ES-I3 (cell line): Measurements from ENCODE around the gene PLXNA4.
A peak's percentile ranks its signal among the peaks of the same experiment; 100 is the strongest.

Source experiments
- H3K36me3 ChIP-seq: 2 replicates; pipeline ENCODE4 v1.6.1; 2013; ENCODE audit warnings: mild to moderate bottlenecking, low read length, control low read depth, moderate library complexity; ENCODE audit not compliant: insufficient read depth
- H3K4me1 ChIP-seq: 2 replicates; pipeline ENCODE4 v1.6.1; 2013; ENCODE audit warnings: mild to moderate bottlenecking, control low read depth, low read length; ENCODE audit not compliant: insufficient read depth
- H3K9ac ChIP-seq: 2 replicates; pipeline ENCODE4 v1.6.1; 2013; ENCODE audit warnings: low read depth, mild to moderate bottlenecking, low read length, moderate library complexity
- H3K9me3 ChIP-seq: 2 replicates; pipeline ENCODE4 v1.6.1; 2013; ENCODE audit warnings: mild to moderate bottlenecking, low read length, moderate library complexity; ENCODE audit not compliant: control insufficient read depth, insufficient read depth

PLXNA4 gene

DNA sequence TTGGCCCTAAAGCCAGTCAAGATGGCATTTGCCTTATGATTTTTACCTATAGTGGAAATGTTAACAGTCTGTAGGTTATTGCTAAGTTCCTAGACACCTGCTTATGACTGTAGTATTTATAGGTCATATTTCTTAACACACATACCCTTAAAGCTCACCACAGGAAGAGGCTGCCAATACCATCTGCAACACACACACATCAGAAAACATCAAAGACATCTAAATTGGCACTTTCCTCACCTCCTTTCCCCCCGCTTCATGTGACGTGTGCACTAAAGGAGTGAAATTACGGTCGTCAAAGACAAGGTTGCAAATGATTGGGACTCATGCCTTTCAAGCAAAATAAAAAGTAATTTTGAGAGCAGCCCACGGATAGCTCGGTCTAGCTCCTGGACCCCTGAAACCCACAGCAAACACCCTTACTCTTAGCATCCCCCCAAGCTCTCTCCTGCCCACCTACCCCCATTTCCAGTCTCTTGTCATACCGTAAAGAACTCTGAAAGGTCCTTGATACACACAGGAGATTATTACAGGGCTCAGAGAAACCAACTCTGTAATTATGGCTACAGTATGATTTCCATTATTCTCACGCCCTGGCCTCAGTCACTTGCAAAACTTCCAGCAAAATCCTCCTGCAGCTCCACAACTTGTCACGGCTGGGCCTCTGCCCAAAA is 90.5 kb downstream of the PLXNA4 start:
- Histone ChIP-seq H3K36me3 (no peaks in the 10 kb centered on the region), H3K9ac (no peak overlapping the region)

DNA sequence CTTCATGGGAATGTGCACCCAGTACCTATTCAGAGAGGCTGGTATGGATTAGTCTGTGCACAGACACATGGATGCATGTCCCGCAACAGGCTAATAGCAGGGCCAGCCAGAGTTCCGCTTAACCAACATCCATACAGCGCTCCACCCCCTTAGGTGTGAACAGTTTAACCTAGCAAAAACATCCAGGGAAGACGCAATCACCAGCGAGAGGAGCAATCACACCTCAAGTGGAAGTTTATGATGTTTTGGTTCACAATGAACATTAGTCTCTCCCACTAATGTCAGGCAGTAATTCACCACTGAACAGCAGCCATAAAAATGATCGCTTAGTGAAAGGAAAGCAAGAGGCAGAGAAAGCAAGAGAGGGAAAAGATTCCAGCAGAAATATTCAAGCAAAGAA is 91.1 kb downstream of the PLXNA4 start:
- Histone ChIP-seq H3K9ac (no peak overlapping the region), H3K36me3 (no peaks in the 10 kb centered on the region), H3K4me1 (no peaks in the 10 kb centered on the region), H3K9me3 (no peaks in the 10 kb centered on the region)

More for the DNA sequence above, 90.5 kb downstream of the PLXNA4 start:
- H3K4me1 ChIP-seq: no peaks in the 10 kb centered on the region
- H3K9me3 ChIP-seq: no peaks in the 10 kb centered on the region

- Histone ChIP-seq H3K9ac (no peak overlapping the region), H3K36me3 (no peaks in the 10 kb centered on the region), H3K4me1 (no peaks in the 10 kb centered on the region), H3K9me3 (no peaks in the 10 kb centered on the region)
Observed at GRCh38 chr7:132482866-132483265, 93.4 kb downstream of the PLXNA4 start.

GRCh38 chr7:132480534-132480933 is 95.7 kb downstream of the PLXNA4 start:
- H3K4me1 ChIP-seq: peaks cover 6% of the 10 kb centered on the region; the same call in 1 of the 2 replicates
- no peaks in the 10 kb centered on the region for H3K36me3 ChIP-seq
- no peak overlapping the region for H3K9ac ChIP-seq
- H3K9me3 ChIP-seq: no peaks in the 10 kb centered on the region

DNA sequence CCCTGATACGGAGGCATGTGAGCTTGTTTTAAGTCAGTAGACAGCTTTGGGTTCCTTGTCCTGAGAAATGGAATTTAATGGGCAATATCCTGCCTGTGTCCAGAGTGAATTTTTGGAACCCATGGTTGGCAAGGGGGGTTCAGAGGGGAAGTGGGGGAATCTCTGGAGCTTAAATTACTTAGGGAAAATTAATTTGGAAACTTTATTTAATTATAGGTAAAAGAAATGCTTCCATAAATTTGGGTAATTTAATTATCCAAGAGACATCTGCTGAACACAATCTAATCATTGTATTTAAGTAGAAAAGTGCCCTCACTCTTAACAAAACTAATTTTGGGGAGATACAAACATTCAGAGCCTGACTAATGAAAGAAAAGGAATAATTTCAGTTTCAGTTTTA is 99.7 kb downstream of the PLXNA4 start:
- Histone ChIP-seq H3K4me1 (peaks cover 12% of the 10 kb centered on the region), H3K9ac (no peak overlapping the region), H3K9me3 (no peaks in the 10 kb centered on the region), H3K36me3 (no peaks in the 10 kb centered on the region)

DNA sequence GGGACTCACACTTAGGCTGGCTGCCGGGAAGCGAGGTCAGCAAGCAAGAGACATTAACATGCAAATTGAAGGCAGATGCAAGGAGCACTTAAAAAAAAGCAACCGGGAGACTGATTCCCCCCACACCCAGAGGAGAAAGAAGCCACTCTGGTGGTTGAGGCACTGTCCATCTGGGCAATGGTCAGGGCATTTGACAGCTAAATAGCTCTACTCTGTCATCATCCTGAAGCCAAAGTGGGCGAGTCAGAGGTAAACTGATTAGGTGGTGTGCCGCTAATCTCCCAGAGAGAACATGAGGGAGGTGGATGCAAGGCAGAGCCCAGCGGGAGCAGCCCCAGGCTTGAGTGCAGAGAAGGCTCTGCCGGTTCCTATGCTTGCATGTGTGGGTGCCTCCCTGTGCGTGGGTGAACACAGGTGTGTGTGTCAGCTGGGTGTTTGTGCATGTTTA is 100.6 kb downstream of the PLXNA4 start:
- Histone ChIP-seq H3K36me3 (no peaks in the 10 kb centered on the region), H3K9me3 (no peaks in the 10 kb centered on the region), H3K4me1 (peaks cover 12% of the 10 kb centered on the region), H3K9ac (peak overlapping the region; percentile 18; the same call in 1 of the 2 replicates)

DNA sequence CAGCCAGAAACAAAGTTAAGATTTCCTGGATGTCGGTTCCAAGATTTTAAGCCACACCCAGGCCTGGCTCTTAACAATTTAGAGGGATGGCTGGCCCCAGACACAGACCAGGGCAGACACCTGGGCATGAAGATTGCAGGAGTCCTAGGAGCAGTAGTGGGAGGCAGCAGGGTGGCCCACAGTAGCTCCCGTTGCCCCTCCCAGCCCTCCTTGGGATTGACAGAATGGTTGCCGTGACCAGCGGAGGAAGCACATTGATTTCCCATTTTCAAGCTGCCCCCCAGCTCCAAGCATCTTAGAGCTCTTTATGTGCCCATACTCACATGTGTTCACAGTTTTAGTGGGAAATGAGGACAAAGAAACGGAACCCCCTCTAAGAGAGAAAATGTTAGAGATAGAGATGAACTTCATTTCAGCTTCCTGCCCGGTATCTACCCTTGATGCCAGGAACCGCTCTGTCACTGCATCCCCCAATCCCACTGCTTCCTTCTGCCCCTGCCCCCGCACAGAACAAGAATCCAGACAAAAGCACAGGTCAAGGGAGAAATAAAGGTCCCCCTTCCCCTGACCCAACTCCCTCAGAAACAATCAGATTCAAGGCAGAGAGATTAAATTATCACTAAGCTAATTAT is 101.1 kb downstream of the PLXNA4 start:
- H3K9ac ChIP-seq: peak overlapping the region; percentile 18; the same call in 1 of the 2 replicates
- H3K36me3 ChIP-seq: no peaks in the 10 kb centered on the region
- H3K4me1 ChIP-seq: peaks cover 12% of the 10 kb centered on the region
- no peaks in the 10 kb centered on the region for H3K9me3 ChIP-seq

- Histone ChIP-seq H3K36me3 (no peaks in the 10 kb centered on the region), H3K9ac (no peak overlapping the region)
Observed at GRCh38 chr7:132472463-132473120, 103.7 kb downstream of the PLXNA4 start.

GRCh38 chr7:132471515-132471914 is 104.8 kb downstream of the PLXNA4 start:
- Histone ChIP-seq H3K36me3 (no peaks in the 10 kb centered on the region), H3K9me3 (no peaks in the 10 kb centered on the region), H3K4me1 (peaks cover 12% of the 10 kb centered on the region), H3K9ac (no peak overlapping the region)

More at GRCh38 chr7:132472463-132473120, 103.7 kb downstream of the PLXNA4 start:
- Histone ChIP-seq H3K4me1 (peaks cover 12% of the 10 kb centered on the region), H3K9me3 (no peaks in the 10 kb centered on the region)

DNA sequence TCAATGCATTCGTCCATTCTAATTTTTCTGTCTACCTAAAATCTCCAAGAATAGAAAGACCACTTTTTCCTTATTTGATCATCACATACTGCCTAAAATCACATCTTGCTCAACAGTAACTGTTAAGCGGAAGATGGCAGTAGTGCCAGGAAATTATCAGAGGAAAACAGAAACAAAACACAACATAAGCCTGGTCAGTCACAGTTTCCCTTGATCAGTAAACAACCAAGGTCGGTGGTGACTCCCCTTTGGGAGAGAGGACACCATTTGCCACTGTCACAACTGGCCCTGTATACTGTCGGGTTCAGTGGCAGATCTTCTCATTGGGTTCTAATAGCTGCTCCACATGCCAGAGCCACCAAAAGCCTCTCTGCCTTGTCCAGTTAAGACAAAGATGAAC is 106.6 kb downstream of the PLXNA4 start:
- no peaks in the 10 kb centered on the region for H3K36me3 ChIP-seq
- no peak overlapping the region for H3K9ac ChIP-seq
- no peaks in the 10 kb centered on the region for H3K9me3 ChIP-seq
- peaks cover 2% of the 10 kb centered on the region for H3K4me1 ChIP-seq

GRCh38 chr7:132469264-132469663 is 107.0 kb downstream of the PLXNA4 start:
- no peak overlapping the region for H3K9ac ChIP-seq
- H3K4me1 ChIP-seq: peaks cover 5% of the 10 kb centered on the region
- no peaks in the 10 kb centered on the region for H3K36me3 ChIP-seq
- no peaks in the 10 kb centered on the region for H3K9me3 ChIP-seq

GRCh38 chr7:132466367-132466766 is 109.9 kb downstream of the PLXNA4 start:
- Histone ChIP-seq H3K36me3 (no peaks in the 10 kb centered on the region), H3K9ac (no peak overlapping the region), H3K9me3 (no peaks in the 10 kb centered on the region), H3K4me1 (peaks cover 7% of the 10 kb centered on the region)

DNA sequence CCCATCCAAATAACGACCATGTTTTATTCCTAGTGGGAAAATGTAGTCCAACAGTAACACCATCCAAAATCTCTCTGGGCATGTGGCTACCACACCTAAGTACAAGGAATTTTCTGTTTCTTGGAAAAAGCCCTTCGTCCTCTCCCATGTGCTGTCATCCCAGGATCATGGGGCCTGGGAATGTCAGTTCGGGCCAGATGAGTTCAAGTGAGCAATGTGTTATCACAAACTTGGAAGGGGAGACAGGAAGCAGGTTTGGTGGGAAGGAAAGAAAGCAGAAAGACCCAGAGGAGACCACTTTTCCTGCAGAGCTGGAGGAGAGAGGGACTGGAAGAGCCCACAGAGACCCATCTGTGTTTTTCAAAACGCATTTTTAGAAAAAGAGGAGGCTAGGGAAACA is 110.8 kb downstream of the PLXNA4 start:
- no peaks in the 10 kb centered on the region for H3K9me3 ChIP-seq
- H3K4me1 ChIP-seq: peaks cover 14% of the 10 kb centered on the region
- no peak overlapping the region for H3K9ac ChIP-seq
- H3K36me3 ChIP-seq: no peaks in the 10 kb centered on the region

- H3K36me3 ChIP-seq: no peaks in the 10 kb centered on the region
- H3K4me1 ChIP-seq: peaks cover 17% of the 10 kb centered on the region
- H3K9me3 ChIP-seq: no peaks in the 10 kb centered on the region
- H3K9ac ChIP-seq: no peak overlapping the region
Observed at GRCh38 chr7:132464740-132465139, 111.5 kb downstream of the PLXNA4 start.

DNA sequence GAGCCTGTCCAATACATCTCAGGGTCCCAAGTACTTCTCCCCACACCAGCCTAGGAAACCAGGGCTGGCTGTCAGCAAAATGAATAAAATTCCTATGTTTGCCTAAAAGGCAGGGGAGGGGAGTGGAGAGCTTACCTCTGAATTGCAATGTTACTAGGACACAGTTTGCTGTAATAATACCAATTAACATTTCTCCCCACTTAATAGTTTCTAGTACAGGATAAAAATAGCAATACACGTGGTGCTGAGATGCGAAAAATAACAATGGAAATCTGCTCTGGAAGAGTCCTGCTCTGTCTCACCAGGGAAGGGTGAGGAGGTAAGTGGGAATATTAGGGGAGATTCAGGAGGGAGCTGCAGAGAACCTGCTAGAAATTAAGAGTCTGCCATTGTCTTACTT is 112.3 kb downstream of the PLXNA4 start:
- H3K9ac ChIP-seq: no peak overlapping the region
- peaks cover 17% of the 10 kb centered on the region for H3K4me1 ChIP-seq
- H3K9me3 ChIP-seq: no peaks in the 10 kb centered on the region
- no peaks in the 10 kb centered on the region for H3K36me3 ChIP-seq
